H9 (cell line): ENCODE results near the gene OR56B1. TPM values are rescaled to one million over a fixed set of nuclear protein-coding genes. Genes with fewer than 3 reads are reported as not detected.
"Not testable (repeated sequence)": the region's sequence is repeated elsewhere in the genome, so short reads cannot be mapped to it uniquely, and the experiment has no call there.

Experiments
- DNase-seq: peaks from one replicate; pipeline ENCODE4 v3.0.0-alpha.2; 2017
- H2AFZ ChIP-seq: one replicate; pipeline ENCODE4 v1.6.1; 2013; ENCODE audit warnings: mild to moderate bottlenecking, low read length, control low read depth, moderate library complexity
- H2AK5ac ChIP-seq: 2 replicates; pipeline ENCODE4 v1.6.1; 2013; ENCODE audit warnings: low read length, control low read depth, mixed read lengths; ENCODE audit not compliant: insufficient read length
- H2BK120ac ChIP-seq: one replicate; pipeline ENCODE4 v1.6.1; 2013; ENCODE audit warnings: low read depth, mild to moderate bottlenecking, low read length, control low read depth, inconsistent platforms; ENCODE audit not compliant: poor library complexity, severe bottlenecking
- H2BK12ac ChIP-seq: 2 replicates; pipeline ENCODE4 v1.6.1; 2013; ENCODE audit warnings: low read length, control low read depth, mixed read lengths, low read depth; ENCODE audit not compliant: insufficient read length
- H2BK15ac ChIP-seq: 2 replicates; pipeline ENCODE4 v1.6.1; 2013; ENCODE audit warnings: low read depth, low read length, control low read depth
- H2BK20ac ChIP-seq: one replicate; pipeline ENCODE4 v1.6.1; 2013; ENCODE audit warnings: low read depth, mild to moderate bottlenecking, low read length, control low read depth, inconsistent platforms; ENCODE audit not compliant: poor library complexity, severe bottlenecking
- H2BK5ac ChIP-seq: 2 replicates; pipeline ENCODE4 v1.6.1; 2013; ENCODE audit warnings: low read length, control low read depth, mixed read lengths; ENCODE audit not compliant: insufficient read length
- H3K14ac ChIP-seq: 2 replicates; pipeline ENCODE4 v1.6.1; 2013; ENCODE audit warnings: low read length, control low read depth; ENCODE audit not compliant: insufficient read depth
- H3K18ac ChIP-seq: 2 replicates; pipeline ENCODE4 v1.6.1; 2013; ENCODE audit warnings: low read depth, mild to moderate bottlenecking, mixed read lengths, low read length, control low read depth; ENCODE audit not compliant: insufficient read length
- H3K23ac ChIP-seq: 2 replicates; pipeline ENCODE4 v1.6.1; 2013; ENCODE audit warnings: low read length, control low read depth, mixed read lengths, low read depth; ENCODE audit not compliant: insufficient read length
- H3K23me2 ChIP-seq: 2 replicates; pipeline ENCODE4 v1.6.1; 2013; ENCODE audit warnings: low read depth, mild to moderate bottlenecking, mixed read lengths, low read length, control low read depth; ENCODE audit not compliant: insufficient read length, poor library complexity, severe bottlenecking
- H3K27ac ChIP-seq: 2 replicates; pipeline ENCODE4 v1.5.1; 2013; ENCODE audit warnings: low read length, control low read depth, mixed read lengths, low read depth; ENCODE audit not compliant: insufficient read length
- H3K27me3 ChIP-seq: 2 replicates; pipeline ENCODE4 v1.6.1; 2013; ENCODE audit warnings: low read length, control low read depth, inconsistent platforms; ENCODE audit not compliant: insufficient read depth
- H3K4ac ChIP-seq: 2 replicates; pipeline ENCODE4 v1.6.1; 2013; ENCODE audit warnings: low read depth, mild to moderate bottlenecking, control low read depth, inconsistent platforms, low read length, moderate library complexity
- H3K4me1 ChIP-seq: 2 replicates; pipeline ENCODE4 v1.6.1; 2013; ENCODE audit warnings: low read length, control low read depth, inconsistent platforms; ENCODE audit not compliant: insufficient read depth
- H3K4me2 ChIP-seq: 2 replicates; pipeline ENCODE4 v1.6.1; 2013; ENCODE audit warnings: low read length, control low read depth, mixed read lengths; ENCODE audit not compliant: insufficient read length, insufficient read depth
- H3K56ac ChIP-seq: 2 replicates; pipeline ENCODE4 v1.6.1; 2013; ENCODE audit warnings: low read depth, mild to moderate bottlenecking, mixed read lengths, low read length, control low read depth; ENCODE audit not compliant: insufficient read length
- H3K79me1 ChIP-seq: 2 replicates; pipeline ENCODE4 v1.6.1; 2013; ENCODE audit warnings: low read depth, mild to moderate bottlenecking, moderate library complexity, low read length, control low read depth, inconsistent platforms; ENCODE audit not compliant: insufficient read depth, poor library complexity, severe bottlenecking
- H3K79me2 ChIP-seq: 2 replicates; pipeline ENCODE4 v1.6.1; 2013; ENCODE audit warnings: low read length, control low read depth, inconsistent platforms; ENCODE audit not compliant: insufficient read depth
- H3K9ac ChIP-seq: 2 replicates; pipeline ENCODE4 v1.6.1; 2013; ENCODE audit warnings: low read length, control low read depth, mixed read lengths; ENCODE audit not compliant: insufficient read length; ENCODE audit errors: extremely low read depth
- H3K9me3 ChIP-seq: one replicate; pipeline ENCODE4 v1.6.1; 2013; ENCODE audit warnings: low read depth, low read length, inconsistent platforms; ENCODE audit not compliant: control insufficient read depth
- H3T11ph ChIP-seq: one replicate; pipeline ENCODE4 v1.6.1; 2013; ENCODE audit warnings: mild to moderate bottlenecking, low read length, control low read depth, inconsistent platforms
- H4K20me1 ChIP-seq: one replicate; pipeline ENCODE4 v1.6.1; 2013; ENCODE audit not compliant: control insufficient read depth, insufficient read length, insufficient read depth
- H4K5ac ChIP-seq: 2 replicates; pipeline ENCODE4 v1.6.1; 2013; ENCODE audit warnings: low read depth, mild to moderate bottlenecking, mixed read lengths, low read length, control low read depth; ENCODE audit not compliant: insufficient read length
- H4K8ac ChIP-seq: replicated peaks from 2 replicates; pipeline ENCODE4 v1.6.1; 2013; ENCODE audit warnings: low read length, control low read depth, mixed read lengths, low read depth; ENCODE audit not compliant: insufficient read length
- H4K91ac ChIP-seq: 2 replicates; pipeline ENCODE4 v1.6.1; 2013; ENCODE audit warnings: low read depth, mild to moderate bottlenecking, moderate library complexity, mixed read lengths, low read length, control low read depth; ENCODE audit not compliant: insufficient read length
- H3K27ac Mint-ChIP-seq, 3 experiments: 2 replicates in 2 of 3; 3 replicates in 1 of 3; pipeline ENCODE4 v1.8.0; 2020 to 2021; ENCODE audit warnings: mixed read lengths in 3 of 3, mild to moderate bottlenecking in 1 of 3, moderate library complexity in 1 of 3
- H3K27me3 Mint-ChIP-seq: 2 replicates; pipeline ENCODE4 v1.8.0; 2021; ENCODE audit warnings: low read depth, mild to moderate bottlenecking, moderate library complexity, mixed read lengths
- H3K36me3 Mint-ChIP-seq, 3 experiments: 2 replicates in 2 of 3; 3 replicates in 1 of 3; pipeline ENCODE4 v1.8.0; 2020 to 2021; ENCODE audit warnings: low read depth in 3 of 3, mixed read lengths in 3 of 3; ENCODE audit not compliant: insufficient read depth in 1 of 3
- H3K4me1 Mint-ChIP-seq, 2 experiments: 2 replicates each; pipeline ENCODE4 v1.8.0; 2020; ENCODE audit warnings: mixed read lengths in 2 of 2
- H3K4me3 Mint-ChIP-seq, 2 experiments: 2 replicates in 1 of 2; 3 replicates in 1 of 2; pipeline ENCODE4 v1.8.0; 2020 to 2021; ENCODE audit warnings: mild to moderate bottlenecking in 2 of 2, mixed read lengths in 2 of 2, moderate library complexity in 1 of 2
- H3K9me3 Mint-ChIP-seq, 2 experiments: 2 replicates in 1 of 2; 3 replicates in 1 of 2; pipeline ENCODE4 v1.8.0; 2020; ENCODE audit warnings: mild to moderate bottlenecking in 2 of 2, mixed read lengths in 2 of 2, moderate library complexity in 1 of 2
- WGBS: extraction: QIAGEN DNeasy Blood & Tissue Kit; methylation state at CpG from one replicate; pipeline ENCODE4 v1.1.7; 2013; ENCODE audit warnings: missing lambda C conversion rate, low lambda C conversion rate, mixed read lengths; ENCODE audit not compliant: insufficient read length; ENCODE audit errors: extremely low coverage; 5-methylcytosine and 5-hydroxymethylcytosine counted together
- total RNA-seq: library from RNA; stranded (reverse); gene quantifications from 2 replicates; pipeline ENCODE4 v1.2.1, GENCODE V29; 2021
- TF ChIP-seq, protein P1 (sequence below): fragments of 200-600 bp; sonication (generic); conservative IDR thresholded peaks from 3 replicates; pipeline ENCODE4 v1.8.0; 2021; ENCODE audit warnings: antibody characterized with exemption, mild to moderate bottlenecking

Gene OR56B1
- total RNA-seq, 1 experiment from 2014 or later = not detected

DNA sequence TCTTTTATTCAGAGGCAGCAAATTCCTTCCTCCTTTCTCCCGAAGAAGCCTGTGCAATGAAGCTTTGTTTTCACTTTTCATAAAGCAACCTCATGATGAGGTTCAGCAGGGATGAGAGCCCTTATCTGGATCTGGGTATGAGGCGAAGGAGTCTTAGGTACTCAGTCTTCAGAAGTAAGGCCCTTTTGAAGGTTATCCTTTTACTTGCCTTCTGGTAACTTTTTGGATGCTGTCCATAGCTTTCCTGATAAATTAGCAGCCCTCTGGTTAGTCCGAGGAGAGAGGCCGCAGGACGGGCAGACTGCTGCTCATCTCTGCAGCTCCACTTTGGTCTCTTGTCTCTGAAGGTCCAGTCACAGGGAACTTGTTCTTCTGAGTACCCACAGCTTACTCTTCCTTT, 45.5 kb upstream of the OR56B1 start:
- H4K20me1 ChIP-seq = no peaks in the 10 kb centered on the region
- no peak overlapping the region for H3T11ph ChIP-seq
- peak overlapping the region; percentile 55 to 66 for H3K4me3 Mint-ChIP-seq
- H4K8ac ChIP-seq = no peak overlapping the region
- H3K56ac ChIP-seq = no peak overlapping the region
- no CpG with 5 or more reads among the region's 5 CpGs for WGBS
- H3K27me3 ChIP-seq = no peaks in the 10 kb centered on the region
- H2BK5ac ChIP-seq = no peak overlapping the region
- no peak overlapping the region for H3K9ac ChIP-seq
- H3K27ac Mint-ChIP-seq = peak overlapping the region; percentile 92 to 99 (median 96); a peak in 6 of 7 replicates
- no peaks in the 10 kb centered on the region for H3K27me3 Mint-ChIP-seq
- no peaks in the 10 kb centered on the region for H3K9me3 ChIP-seq
- no peak overlapping the region for H2AK5ac ChIP-seq
- DNase-seq = no peak
- H3K79me2 ChIP-seq = peaks cover 3% of the 10 kb centered on the region; the same call in 1 of the 2 replicates
- peaks cover 5 to 26% (median 25%) of the 10 kb centered on the region in 3 experiments; a peak in 6 of 7 replicates for H3K36me3 Mint-ChIP-seq
- peaks cover 36 to 42% of the 10 kb centered on the region in 2 experiments for H3K4me1 Mint-ChIP-seq
- H2BK15ac ChIP-seq = no peak overlapping the region
- no peak overlapping the region for H3K14ac ChIP-seq
- H3K9me3 Mint-ChIP-seq = peaks cover 0 to 4% of the 10 kb centered on the region in 2 experiments; a peak in 2 of 5 replicates
- no peak overlapping the region for H2AFZ ChIP-seq
- no peak overlapping the region for H4K5ac ChIP-seq
- H3K23ac ChIP-seq = no peak overlapping the region
- no peak overlapping the region for H3K27ac ChIP-seq
- H2BK120ac ChIP-seq = no peak overlapping the region
- peak overlapping the region; percentile 61 for H3K18ac ChIP-seq
- H2BK20ac ChIP-seq = no peak overlapping the region
- H3K4me1 ChIP-seq = no peaks in the 10 kb centered on the region; the same call in 1 of the 2 replicates
- H3K23me2 ChIP-seq = peaks cover 8% of the 10 kb centered on the region
- no peak overlapping the region for H4K91ac ChIP-seq
- no peaks in the 10 kb centered on the region for H3K79me1 ChIP-seq
- H3K4ac ChIP-seq = no peak overlapping the region
- H2BK12ac ChIP-seq = no peak overlapping the region
- peak overlapping the region; percentile 51 for H3K4me2 ChIP-seq
- TF ChIP-seq, protein P1, sequence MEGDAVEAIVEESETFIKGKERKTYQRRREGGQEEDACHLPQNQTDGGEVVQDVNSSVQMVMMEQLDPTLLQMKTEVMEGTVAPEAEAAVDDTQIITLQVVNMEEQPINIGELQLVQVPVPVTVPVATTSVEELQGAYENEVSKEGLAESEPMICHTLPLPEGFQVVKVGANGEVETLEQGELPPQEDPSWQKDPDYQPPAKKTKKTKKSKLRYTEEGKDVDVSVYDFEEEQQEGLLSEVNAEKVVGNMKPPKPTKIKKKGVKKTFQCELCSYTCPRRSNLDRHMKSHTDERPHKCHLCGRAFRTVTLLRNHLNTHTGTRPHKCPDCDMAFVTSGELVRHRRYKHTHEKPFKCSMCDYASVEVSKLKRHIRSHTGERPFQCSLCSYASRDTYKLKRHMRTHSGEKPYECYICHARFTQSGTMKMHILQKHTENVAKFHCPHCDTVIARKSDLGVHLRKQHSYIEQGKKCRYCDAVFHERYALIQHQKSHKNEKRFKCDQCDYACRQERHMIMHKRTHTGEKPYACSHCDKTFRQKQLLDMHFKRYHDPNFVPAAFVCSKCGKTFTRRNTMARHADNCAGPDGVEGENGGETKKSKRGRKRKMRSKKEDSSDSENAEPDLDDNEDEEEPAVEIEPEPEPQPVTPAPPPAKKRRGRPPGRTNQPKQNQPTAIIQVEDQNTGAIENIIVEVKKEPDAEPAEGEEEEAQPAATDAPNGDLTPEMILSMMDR = no peak

DNA sequence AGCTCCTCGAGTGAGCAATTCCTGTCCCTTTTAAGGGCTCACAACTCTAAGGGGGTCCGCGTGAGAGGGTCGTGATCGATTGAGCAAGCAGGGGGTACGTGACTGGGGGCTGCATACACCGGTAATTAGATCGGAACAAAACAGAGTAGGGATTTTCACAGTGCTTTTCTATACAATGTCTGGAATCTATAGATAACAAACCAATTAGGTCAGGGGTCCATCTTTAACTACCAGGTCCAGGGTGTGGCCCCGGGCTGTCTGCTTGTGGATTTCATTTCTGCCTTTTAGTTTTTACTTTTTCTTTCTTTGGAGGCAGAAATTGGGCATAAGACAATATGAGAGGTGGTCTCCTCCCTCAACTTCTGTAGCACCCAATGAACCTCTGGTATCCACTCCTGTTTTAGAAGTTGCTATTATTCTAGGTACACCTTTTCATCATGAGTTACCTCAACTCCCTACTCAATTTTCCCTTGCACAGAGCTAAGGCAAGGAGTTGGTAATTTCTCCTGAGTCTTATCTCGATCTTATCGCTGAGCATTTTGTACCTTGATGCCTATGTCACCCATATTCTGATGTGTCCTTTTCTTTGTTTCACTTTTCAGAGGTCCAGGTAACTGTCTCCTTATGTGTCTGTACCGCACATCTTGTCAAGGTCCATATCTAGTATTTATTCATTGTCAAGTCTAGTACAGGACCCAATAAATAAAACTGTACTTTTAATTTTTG, 44.8 kb upstream of the OR56B1 start:
- not testable (repeated sequence) for H4K91ac ChIP-seq, H2AFZ ChIP-seq, H2BK5ac ChIP-seq, H3K27me3 Mint-ChIP-seq, H4K8ac ChIP-seq, H3K18ac ChIP-seq, H4K5ac ChIP-seq, H3K27me3 ChIP-seq, H3K9me3 ChIP-seq, H3T11ph ChIP-seq, H3K4ac ChIP-seq, H3K9me3 Mint-ChIP-seq, H2BK120ac ChIP-seq, H3K79me1 ChIP-seq, H2AK5ac ChIP-seq, H3K23me2 ChIP-seq, H2BK20ac ChIP-seq, H2BK12ac ChIP-seq, H3K4me1 ChIP-seq, H3K9ac ChIP-seq, H3K23ac ChIP-seq, H4K20me1 ChIP-seq, H2BK15ac ChIP-seq, DNase-seq, H3K14ac ChIP-seq, H3K27ac ChIP-seq, H3K56ac ChIP-seq, H3K79me2 ChIP-seq
- no CpG with 5 or more reads among the region's 12 CpGs for WGBS
- H3K27ac Mint-ChIP-seq = peak overlapping the region in 2 of 3 experiments; percentile 92 to 99; a peak in 3 of 7 replicates
- peak overlapping the region; percentile 51 for H3K4me2 ChIP-seq
- peak overlapping the region; percentile 55 to 66; a peak in 3 of 5 replicates for H3K4me3 Mint-ChIP-seq
- peaks cover 5 to 31% (median 30%) of the 10 kb centered on the region in 3 experiments; a peak in 6 of 7 replicates for H3K36me3 Mint-ChIP-seq
- H3K4me1 Mint-ChIP-seq = peaks cover 33 to 45% of the 10 kb centered on the region in 2 experiments
